ENCODE measurements around the gene HABP2.

HABP2 gene

DNA sequence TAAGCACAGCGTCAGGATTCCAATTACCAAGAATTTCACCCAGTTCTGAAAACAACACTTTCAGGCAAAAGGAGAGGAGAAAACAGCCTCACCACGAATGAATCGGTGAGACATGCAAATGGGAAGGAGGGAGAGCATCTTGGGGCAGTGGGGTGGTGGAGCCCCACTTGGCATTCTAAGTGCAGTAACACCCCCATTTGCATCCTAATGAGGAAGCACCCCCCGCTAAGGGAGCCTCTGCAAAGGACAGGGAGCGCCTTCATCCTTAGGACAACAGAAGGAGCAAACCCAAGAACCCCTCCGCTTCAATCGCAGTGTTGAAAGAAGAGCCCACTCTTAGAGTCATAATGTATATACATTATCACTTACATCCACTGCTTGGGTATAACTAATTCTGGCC lies 64.2 kb downstream of the HABP2 start:
- Histone ChIP-seq H3K4me3 (ENCODE audit: insufficient read depth, low read length, poor library complexity, severe bottlenecking) (no peak overlapping the region), H3K36me3 (ENCODE audit: low read length) (no peaks in the 10 kb centered on the region), H3K4me2 (ENCODE audit: low read depth, low read length, poor library complexity, severe bottlenecking) (no peak overlapping the region), H3F3A (ENCODE audit: insufficient read depth) (no peaks in the 10 kb centered on the region), H3K9me2 (replicated peaks; ENCODE audit: insufficient read depth, low read length) (no peaks in the 10 kb centered on the region), H3K79me2 (ENCODE audit: insufficient read depth, low read length) (no peaks in the 10 kb centered on the region), H3K9me3 (ENCODE audit: insufficient read depth, low read length) (no peaks in the 10 kb centered on the region), H3K9ac (ENCODE audit: low read length) (no peak overlapping the region), H4K20me1 (ENCODE audit: low read depth, low read length) (no peaks in the 10 kb centered on the region), H3K27ac (ENCODE audit: low read depth, low read length) (no peak overlapping the region), H2AFZ (ENCODE audit: low read depth, low read length, severe bottlenecking) (no peak overlapping the region), H3K27me3 (ENCODE audit: low read length) (no peaks in the 10 kb centered on the region)
- TF ChIP-seq, protein P1, sequence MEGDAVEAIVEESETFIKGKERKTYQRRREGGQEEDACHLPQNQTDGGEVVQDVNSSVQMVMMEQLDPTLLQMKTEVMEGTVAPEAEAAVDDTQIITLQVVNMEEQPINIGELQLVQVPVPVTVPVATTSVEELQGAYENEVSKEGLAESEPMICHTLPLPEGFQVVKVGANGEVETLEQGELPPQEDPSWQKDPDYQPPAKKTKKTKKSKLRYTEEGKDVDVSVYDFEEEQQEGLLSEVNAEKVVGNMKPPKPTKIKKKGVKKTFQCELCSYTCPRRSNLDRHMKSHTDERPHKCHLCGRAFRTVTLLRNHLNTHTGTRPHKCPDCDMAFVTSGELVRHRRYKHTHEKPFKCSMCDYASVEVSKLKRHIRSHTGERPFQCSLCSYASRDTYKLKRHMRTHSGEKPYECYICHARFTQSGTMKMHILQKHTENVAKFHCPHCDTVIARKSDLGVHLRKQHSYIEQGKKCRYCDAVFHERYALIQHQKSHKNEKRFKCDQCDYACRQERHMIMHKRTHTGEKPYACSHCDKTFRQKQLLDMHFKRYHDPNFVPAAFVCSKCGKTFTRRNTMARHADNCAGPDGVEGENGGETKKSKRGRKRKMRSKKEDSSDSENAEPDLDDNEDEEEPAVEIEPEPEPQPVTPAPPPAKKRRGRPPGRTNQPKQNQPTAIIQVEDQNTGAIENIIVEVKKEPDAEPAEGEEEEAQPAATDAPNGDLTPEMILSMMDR (IDR thresholded peaks at IDR 0.05; ENCODE audit: insufficient read depth, low read length, poor library complexity, severe bottlenecking): no peak
- TF ChIP-seq EZH2phosphoT487 (conservative IDR thresholded peaks at IDR 0.05; ENCODE audit: low read length): no peak

DNA sequence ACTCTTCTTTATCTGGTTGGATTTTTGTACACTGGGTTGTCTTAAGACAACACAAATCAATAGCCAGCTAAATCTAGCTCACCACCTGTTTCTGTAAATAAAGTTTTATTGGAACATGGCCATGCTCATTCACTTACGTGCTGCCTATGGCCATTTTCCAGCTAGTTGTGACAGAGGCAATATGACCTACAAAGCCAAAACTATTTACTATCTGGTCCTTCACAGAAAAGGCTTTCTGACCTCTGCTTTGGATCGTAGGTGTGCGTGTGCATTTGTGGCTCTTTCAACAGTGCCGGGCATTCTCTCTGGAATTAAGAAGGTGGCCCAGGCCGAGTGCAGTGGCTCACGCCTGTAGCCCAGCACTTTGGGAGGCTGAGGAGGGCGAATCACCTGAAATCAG lies 65.5 kb downstream of the HABP2 start:
- H3K9ac ChIP-seq (ENCODE audit: low read length): no peak overlapping the region
- no peaks in the 10 kb centered on the region for H3K79me2 ChIP-seq (ENCODE audit: insufficient read depth, low read length)
- no peaks in the 10 kb centered on the region for H3F3A ChIP-seq (ENCODE audit: insufficient read depth)
- no peaks in the 10 kb centered on the region for H4K20me1 ChIP-seq (ENCODE audit: low read depth, low read length)
- H3K27me3 ChIP-seq (ENCODE audit: low read length): no peaks in the 10 kb centered on the region
- H3K9me3 ChIP-seq (ENCODE audit: insufficient read depth, low read length): no peaks in the 10 kb centered on the region
- TF ChIP-seq EZH2phosphoT487 (conservative IDR thresholded peaks at IDR 0.05; ENCODE audit: low read length): no peak
- no peak overlapping the region for H2AFZ ChIP-seq (ENCODE audit: low read depth, low read length, severe bottlenecking)
- no peaks in the 10 kb centered on the region for H3K9me2 ChIP-seq (replicated peaks; ENCODE audit: insufficient read depth, low read length)
- H3K4me3 ChIP-seq (ENCODE audit: insufficient read depth, low read length, poor library complexity, severe bottlenecking): no peak overlapping the region
- H3K36me3 ChIP-seq (ENCODE audit: low read length): no peaks in the 10 kb centered on the region
- H3K4me2 ChIP-seq (ENCODE audit: low read depth, low read length, poor library complexity, severe bottlenecking): no peak overlapping the region
- no peak overlapping the region for H3K27ac ChIP-seq (ENCODE audit: low read depth, low read length)

DNA sequence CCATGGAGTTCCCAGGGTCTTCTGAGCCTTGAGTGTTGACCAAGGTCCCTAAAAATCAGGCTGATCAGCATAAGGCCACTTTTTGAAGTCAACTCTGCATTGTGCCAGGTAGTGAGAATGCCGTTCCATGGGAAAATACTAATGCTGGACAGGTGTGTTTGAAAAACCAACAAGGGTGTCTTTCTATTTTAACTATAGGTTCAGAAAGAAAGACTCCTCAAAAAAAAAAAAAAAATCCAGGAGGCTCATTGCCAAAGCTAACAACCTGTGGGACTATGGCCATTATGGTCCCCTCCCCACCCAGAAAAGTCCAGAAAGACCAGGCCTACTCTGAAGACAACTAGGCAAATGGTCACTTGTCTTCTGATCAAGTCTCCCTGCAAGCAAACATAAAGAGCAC lies 66.5 kb downstream of the HABP2 start:
- no peaks in the 10 kb centered on the region for H4K20me1 ChIP-seq (ENCODE audit: low read depth, low read length)
- no peak overlapping the region for H3K4me2 ChIP-seq (ENCODE audit: low read depth, low read length, poor library complexity, severe bottlenecking)
- TF ChIP-seq, protein P1 (IDR thresholded peaks at IDR 0.05; ENCODE audit: insufficient read depth, low read length, poor library complexity, severe bottlenecking): no peak
- no peak for TF ChIP-seq EZH2phosphoT487 (conservative IDR thresholded peaks at IDR 0.05; ENCODE audit: low read length)

DNA sequence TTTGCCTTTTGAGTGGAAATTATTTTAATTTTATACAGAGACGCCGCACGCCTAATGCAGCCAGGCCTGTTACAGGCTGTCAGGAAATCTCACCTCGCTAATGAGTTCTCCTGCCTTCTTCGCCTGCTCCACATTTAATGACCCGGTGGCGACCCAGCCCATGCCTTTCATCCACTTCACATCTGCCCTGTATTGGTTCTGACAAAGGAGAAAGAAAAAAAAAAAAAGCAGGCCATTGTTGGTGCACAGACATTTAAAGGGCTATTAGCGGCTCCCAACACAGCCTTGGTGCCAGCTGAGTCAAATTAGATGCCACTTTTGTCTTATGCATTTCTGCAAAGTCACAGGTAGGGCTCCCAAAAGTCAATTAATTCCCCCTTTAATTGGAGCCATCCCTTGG lies 67.7 kb downstream of the HABP2 start:
- H3K4me3 ChIP-seq (ENCODE audit: insufficient read depth, low read length, poor library complexity, severe bottlenecking): no peak overlapping the region
- no peaks in the 10 kb centered on the region for H3K27me3 ChIP-seq (ENCODE audit: low read length)
- no peaks in the 10 kb centered on the region for H3K79me2 ChIP-seq (ENCODE audit: insufficient read depth, low read length)
- H3F3A ChIP-seq (ENCODE audit: insufficient read depth): no peaks in the 10 kb centered on the region
- H4K20me1 ChIP-seq (ENCODE audit: low read depth, low read length): no peaks in the 10 kb centered on the region
- no peaks in the 10 kb centered on the region for H3K36me3 ChIP-seq (ENCODE audit: low read length)
- H3K9ac ChIP-seq (ENCODE audit: low read length): no peak overlapping the region
- no peak overlapping the region for H3K27ac ChIP-seq (ENCODE audit: low read depth, low read length)
- no peak overlapping the region for H2AFZ ChIP-seq (ENCODE audit: low read depth, low read length, severe bottlenecking)
- H3K9me2 ChIP-seq (replicated peaks; ENCODE audit: insufficient read depth, low read length): no peaks in the 10 kb centered on the region
- H3K4me2 ChIP-seq (ENCODE audit: low read depth, low read length, poor library complexity, severe bottlenecking): no peak overlapping the region
- no peak for TF ChIP-seq EZH2phosphoT487 (conservative IDR thresholded peaks at IDR 0.05; ENCODE audit: low read length)
- TF ChIP-seq, protein P1 (IDR thresholded peaks at IDR 0.05; ENCODE audit: insufficient read depth, low read length, poor library complexity, severe bottlenecking): no peak
- no peaks in the 10 kb centered on the region for H3K9me3 ChIP-seq (ENCODE audit: insufficient read depth, low read length)

More for the DNA sequence above, 66.5 kb downstream of the HABP2 start:
- H3K9ac ChIP-seq (ENCODE audit: low read length): no peak overlapping the region
- H3F3A ChIP-seq (ENCODE audit: insufficient read depth): no peaks in the 10 kb centered on the region
- H3K27ac ChIP-seq (ENCODE audit: low read depth, low read length): no peak overlapping the region
- H3K27me3 ChIP-seq (ENCODE audit: low read length): no peaks in the 10 kb centered on the region
- H3K36me3 ChIP-seq (ENCODE audit: low read length): no peaks in the 10 kb centered on the region
- H3K9me3 ChIP-seq (ENCODE audit: insufficient read depth, low read length): no peaks in the 10 kb centered on the region
- H3K9me2 ChIP-seq (replicated peaks; ENCODE audit: insufficient read depth, low read length): no peaks in the 10 kb centered on the region
- H3K4me3 ChIP-seq (ENCODE audit: insufficient read depth, low read length, poor library complexity, severe bottlenecking): no peak overlapping the region
- no peaks in the 10 kb centered on the region for H3K79me2 ChIP-seq (ENCODE audit: insufficient read depth, low read length)
- no peak overlapping the region for H2AFZ ChIP-seq (ENCODE audit: low read depth, low read length, severe bottlenecking)
